Measurements from ENCODE around the gene ZNF701.
"Not testable (repeated sequence)": the region's sequence is repeated elsewhere in the genome, so short reads cannot be mapped to it uniquely, and the experiment has no call there.

ZNF701 gene

DNA sequence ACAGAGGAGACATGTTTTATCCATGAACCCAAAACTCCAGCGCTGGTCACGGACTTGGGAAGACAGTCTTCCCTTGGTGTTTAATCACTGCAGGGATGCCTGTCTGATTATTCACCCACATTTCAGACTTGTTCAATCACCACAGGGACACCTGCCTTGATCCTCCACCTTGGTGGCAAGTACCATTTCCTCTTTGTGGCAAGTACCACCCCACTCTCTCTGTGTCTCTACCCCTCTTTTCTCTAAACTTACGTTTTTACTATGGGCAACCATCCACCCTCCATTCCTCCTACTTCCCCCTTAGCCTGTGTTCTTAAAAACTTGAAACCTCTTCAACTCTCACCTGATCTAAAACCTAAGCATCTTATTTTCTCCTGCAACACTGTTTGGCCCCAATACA is 51.3 kb downstream of the ZNF701 start:
- H2BK15ac ChIP-seq (ENCODE audit: low read depth, poor library complexity, severe bottlenecking): no peak overlapping the region
- no peak overlapping the region for H3K4me2 ChIP-seq (ENCODE audit: low read length, poor library complexity, severe bottlenecking)
- no peak overlapping the region for H2BK5ac ChIP-seq (ENCODE audit: low read depth, low read length, poor library complexity, severe bottlenecking)
- DNase-seq: no peak
- 98% methylated on average over 3 of the region's 3 CpGs for WGBS
- H2AFZ ChIP-seq (ENCODE audit: low read depth, low read length): no peak overlapping the region
- no peaks in the 10 kb centered on the region for H3K27me3 ChIP-seq (ENCODE audit: control insufficient read depth in 1 of 2, insufficient read depth in 1 of 2, low read length in 2 of 2)
- H3K14ac ChIP-seq (ENCODE audit: low read length in 2 of 2): no peak overlapping the region
- H3K4me1 ChIP-seq (ENCODE audit: control insufficient read depth, insufficient read depth, low read depth, low read length): no peaks in the 10 kb centered on the region
- no peak overlapping the region for H4K8ac ChIP-seq (ENCODE audit: low read length)
- no peak overlapping the region for H2BK12ac ChIP-seq (ENCODE audit: low read length in 2 of 2)
- H3K79me1 ChIP-seq (replicated peaks; ENCODE audit: low read length, poor library complexity, severe bottlenecking): peaks cover 38% of the 10 kb centered on the region
- H3K18ac ChIP-seq (ENCODE audit: low read depth in 1 of 2, low read length in 2 of 2): no peak overlapping the region
- H2BK120ac ChIP-seq (ENCODE audit: low read depth, low read length): no peak overlapping the region
- no peak overlapping the region for H4K91ac ChIP-seq (ENCODE audit: low read length)
- no peak overlapping the region for H3K9ac ChIP-seq (ENCODE audit: low read length)
- H2AK5ac ChIP-seq (ENCODE audit: low read length, severe bottlenecking): no peak overlapping the region
- no peak overlapping the region for H3K27ac ChIP-seq (ENCODE audit: low read length, poor library complexity, severe bottlenecking)
- H3K4ac ChIP-seq (ENCODE audit: low read depth in 1 of 2, low read length in 2 of 2): no peak overlapping the region
- H3K4me3 ChIP-seq (ENCODE audit: insufficient read depth in 1 of 2, low read depth in 1 of 2, low read length in 2 of 2): no peak overlapping the region
- peaks cover 42% of the 10 kb centered on the region for H3K9me3 ChIP-seq (ENCODE audit: control insufficient read depth, low read length)
- H3K36me3 ChIP-seq (ENCODE audit: control insufficient read depth in 1 of 2, insufficient read depth in 2 of 2, low read depth in 1 of 2, low read length in 2 of 2): peaks cover 65 to 83% of the 10 kb centered on the region in 2 experiments
- no peak overlapping the region for H3K23ac ChIP-seq (ENCODE audit: low read length in 2 of 2)

DNA sequence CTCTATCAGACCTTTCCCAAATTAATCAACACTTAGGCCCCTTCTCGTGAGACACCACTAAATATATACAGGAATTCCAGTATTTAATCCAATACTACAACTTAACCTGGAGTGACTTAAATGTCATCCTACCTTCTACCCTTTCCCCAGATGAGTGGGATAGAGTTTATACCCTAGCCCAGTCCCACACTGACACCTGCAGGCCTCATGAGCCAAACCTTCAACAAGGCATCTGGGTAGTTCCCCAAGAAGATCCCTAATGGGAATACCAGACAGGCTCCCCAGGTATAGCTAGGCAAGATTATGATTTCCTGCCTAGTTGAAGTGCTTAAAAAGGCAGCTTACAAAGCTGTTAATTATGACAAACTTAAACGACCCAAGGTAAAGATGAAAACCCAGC is 52.2 kb downstream of the ZNF701 start:
- H3K27me3 ChIP-seq (ENCODE audit: control insufficient read depth in 1 of 2, insufficient read depth in 1 of 2, low read length in 2 of 2): no peaks in the 10 kb centered on the region
- no peak overlapping the region for H4K91ac ChIP-seq (ENCODE audit: low read length)
- no peak overlapping the region for H2AFZ ChIP-seq (ENCODE audit: low read depth, low read length)
- WGBS: 80% methylated on average over 2 of the region's 2 CpGs
- no peak overlapping the region for H3K14ac ChIP-seq (ENCODE audit: low read length in 2 of 2)
- no peak overlapping the region for H3K27ac ChIP-seq (ENCODE audit: low read length, poor library complexity, severe bottlenecking)
- no peak overlapping the region for H3K9ac ChIP-seq (ENCODE audit: low read length)
- no peak overlapping the region for H3K18ac ChIP-seq (ENCODE audit: low read depth in 1 of 2, low read length in 2 of 2)
- no peak overlapping the region for H3K4ac ChIP-seq (ENCODE audit: low read depth in 1 of 2, low read length in 2 of 2)
- H2BK15ac ChIP-seq (ENCODE audit: low read depth, poor library complexity, severe bottlenecking): no peak overlapping the region
- no peak overlapping the region for H3K4me2 ChIP-seq (ENCODE audit: low read length, poor library complexity, severe bottlenecking)
- no peaks in the 10 kb centered on the region for H3K4me1 ChIP-seq (ENCODE audit: control insufficient read depth, insufficient read depth, low read depth, low read length)
- H3K4me3 ChIP-seq (ENCODE audit: insufficient read depth in 1 of 2, low read depth in 1 of 2, low read length in 2 of 2): no peak overlapping the region
- no peak overlapping the region for H4K8ac ChIP-seq (ENCODE audit: low read length)
- H2BK12ac ChIP-seq (ENCODE audit: low read length in 2 of 2): no peak overlapping the region
- H3K79me1 ChIP-seq (replicated peaks; ENCODE audit: low read length, poor library complexity, severe bottlenecking): peaks cover 42% of the 10 kb centered on the region
- no peak overlapping the region for H2BK120ac ChIP-seq (ENCODE audit: low read depth, low read length)
- no peak overlapping the region for H2AK5ac ChIP-seq (ENCODE audit: low read length, severe bottlenecking)
- H3K23ac ChIP-seq (ENCODE audit: low read length in 2 of 2): no peak overlapping the region
- DNase-seq: no peak
- peaks cover 60 to 75% of the 10 kb centered on the region in 2 experiments for H3K36me3 ChIP-seq (ENCODE audit: control insufficient read depth in 1 of 2, insufficient read depth in 2 of 2, low read depth in 1 of 2, low read length in 2 of 2)
- no peak overlapping the region for H2BK5ac ChIP-seq (ENCODE audit: low read depth, low read length, poor library complexity, severe bottlenecking)
- H3K9me3 ChIP-seq (ENCODE audit: control insufficient read depth, low read length): peaks cover 34% of the 10 kb centered on the region

DNA sequence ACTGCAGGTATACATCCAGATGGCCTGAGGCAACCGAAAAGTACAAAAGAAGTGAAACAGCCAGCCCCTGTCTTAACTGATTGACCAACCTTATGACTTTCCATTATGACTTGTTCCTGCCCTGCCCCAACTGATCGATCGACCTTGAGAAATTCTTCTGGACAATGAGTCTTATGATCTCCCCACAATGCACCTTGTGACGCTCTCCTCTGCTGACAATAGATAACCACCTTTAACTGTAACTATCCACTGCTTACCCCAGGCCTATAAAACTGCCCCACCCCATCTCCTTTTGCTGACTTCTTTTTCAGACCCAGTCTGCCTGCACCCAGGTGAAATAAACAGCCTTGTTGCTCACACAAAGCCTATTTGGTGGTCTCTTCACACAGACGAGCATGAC is 56.8 kb downstream of the ZNF701 start:
- Histone ChIP-seq H3K4me1 (ENCODE audit: control insufficient read depth, insufficient read depth, low read depth, low read length) (no peaks in the 10 kb centered on the region), H2AK5ac (ENCODE audit: low read length, severe bottlenecking) (no peak overlapping the region), H3K4ac (ENCODE audit: low read depth in 1 of 2, low read length in 2 of 2) (no peak overlapping the region), H2BK5ac (ENCODE audit: low read depth, low read length, poor library complexity, severe bottlenecking) (no peak overlapping the region), H4K8ac (ENCODE audit: low read length) (no peak overlapping the region), H3K27me3 (ENCODE audit: control insufficient read depth in 1 of 2, insufficient read depth in 1 of 2, low read length in 2 of 2) (no peaks in the 10 kb centered on the region), H3K9me3 (ENCODE audit: control insufficient read depth, low read length) (peaks cover 5% of the 10 kb centered on the region), H3K23ac (ENCODE audit: low read length in 2 of 2) (no peak overlapping the region), H3K9ac (ENCODE audit: low read length) (no peak overlapping the region), H2AFZ (ENCODE audit: low read depth, low read length) (no peak overlapping the region), H2BK15ac (ENCODE audit: low read depth, poor library complexity, severe bottlenecking) (no peak overlapping the region), H2BK120ac (ENCODE audit: low read depth, low read length) (no peak overlapping the region), H3K27ac (ENCODE audit: low read length, poor library complexity, severe bottlenecking) (no peak overlapping the region), H3K18ac (ENCODE audit: low read depth in 1 of 2, low read length in 2 of 2) (no peak overlapping the region), H3K4me2 (ENCODE audit: low read length, poor library complexity, severe bottlenecking) (no peak overlapping the region), H3K4me3 (ENCODE audit: insufficient read depth in 1 of 2, low read depth in 1 of 2, low read length in 2 of 2) (no peak overlapping the region), H4K91ac (ENCODE audit: low read length) (no peak overlapping the region), H3K36me3 (ENCODE audit: control insufficient read depth in 1 of 2, insufficient read depth in 2 of 2, low read depth in 1 of 2, low read length in 2 of 2) (peaks cover 43 to 45% of the 10 kb centered on the region in 2 experiments), H3K14ac (ENCODE audit: low read length in 2 of 2) (no peak overlapping the region), H3K79me1 (replicated peaks; ENCODE audit: low read length, poor library complexity, severe bottlenecking) (peaks cover 36% of the 10 kb centered on the region), H2BK12ac (ENCODE audit: low read length in 2 of 2) (no peak overlapping the region)
- DNase-seq: no peak
- 98% methylated on average over 5 of the region's 5 CpGs for WGBS

DNA sequence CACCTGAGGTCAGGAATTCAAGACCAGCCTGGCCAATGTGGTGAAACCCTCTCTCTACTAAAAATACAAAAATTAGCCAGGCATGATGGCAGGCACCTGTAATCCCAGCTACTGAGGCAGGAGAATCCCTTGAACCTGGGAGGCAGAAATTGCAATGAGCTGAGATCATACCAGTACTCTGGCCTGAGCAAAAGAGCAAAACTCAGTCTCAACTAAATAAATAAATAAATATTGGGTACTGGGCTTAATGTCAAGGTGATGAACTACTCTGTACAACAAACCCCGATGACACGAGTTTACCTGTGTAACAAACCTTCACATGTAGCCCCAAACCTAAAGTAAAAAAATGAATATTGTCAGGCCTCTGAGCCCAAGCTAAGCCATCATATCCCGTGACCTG is 57.4 kb downstream of the ZNF701 start:
- not testable (repeated sequence) for H4K91ac ChIP-seq (ENCODE audit: low read length); H2BK5ac ChIP-seq (ENCODE audit: low read depth, low read length, poor library complexity, severe bottlenecking); H3K18ac ChIP-seq (ENCODE audit: low read depth in 1 of 2, low read length in 2 of 2); H2AFZ ChIP-seq (ENCODE audit: low read depth, low read length); H2BK15ac ChIP-seq (ENCODE audit: low read depth, poor library complexity, severe bottlenecking); H3K9me3 ChIP-seq (ENCODE audit: control insufficient read depth, low read length); H4K8ac ChIP-seq (ENCODE audit: low read length); H3K9ac ChIP-seq (ENCODE audit: low read length); H2AK5ac ChIP-seq (ENCODE audit: low read length, severe bottlenecking); H3K4me2 ChIP-seq (ENCODE audit: low read length, poor library complexity, severe bottlenecking); H3K23ac ChIP-seq (ENCODE audit: low read length in 2 of 2); H2BK12ac ChIP-seq (ENCODE audit: low read length in 2 of 2); H3K27ac ChIP-seq (ENCODE audit: low read length, poor library complexity, severe bottlenecking); H3K4me3 ChIP-seq (ENCODE audit: insufficient read depth in 1 of 2, low read depth in 1 of 2, low read length in 2 of 2); H3K4me1 ChIP-seq (ENCODE audit: control insufficient read depth, insufficient read depth, low read depth, low read length); H2BK120ac ChIP-seq (ENCODE audit: low read depth, low read length); DNase-seq; H3K14ac ChIP-seq (ENCODE audit: low read length in 2 of 2); H3K27me3 ChIP-seq (ENCODE audit: control insufficient read depth in 1 of 2, insufficient read depth in 1 of 2, low read length in 2 of 2); H3K4ac ChIP-seq (ENCODE audit: low read depth in 1 of 2, low read length in 2 of 2)
- 57% methylated on average over 3 of the region's 3 CpGs for WGBS
- peaks cover 39 to 42% of the 10 kb centered on the region in 2 experiments for H3K36me3 ChIP-seq (ENCODE audit: control insufficient read depth in 1 of 2, insufficient read depth in 2 of 2, low read depth in 1 of 2, low read length in 2 of 2)
- H3K79me1 ChIP-seq (replicated peaks; ENCODE audit: low read length, poor library complexity, severe bottlenecking): peaks cover 35% of the 10 kb centered on the region

All from mesenchymal stem cell (in vitro differentiated cells and primary cell).